GM21786 (cell line): ENCODE data around the gene RBM4B.
A peak's percentile ranks its signal among the peaks of the same experiment; 100 is the strongest.

ENCODE experiments used
- ATAC-seq: cut with Tn5 transposase; IDR thresholded peaks from one replicate; pipeline ENCODE4 v1.9.1; 2021; ENCODE audit not compliant: unreplicated experiment

The RBM4B gene

GRCh38 chr11:66616379-66617154 lies 61.1 kb downstream of the RBM4B start, which contains the start of gene RBM14:
TSS of gene RBM14 (plus strand) at chr11:66616630. CDS start at chr11:66616721, 91 bp downstream.
- peak; percentile 92 for ATAC-seq
